ENCODE data around the gene LRRC25.
"Not testable (repeated sequence)": the region's sequence is repeated elsewhere in the genome, so short reads cannot be mapped to it uniquely, and the experiment has no call there.

Gene LRRC25

DNA sequence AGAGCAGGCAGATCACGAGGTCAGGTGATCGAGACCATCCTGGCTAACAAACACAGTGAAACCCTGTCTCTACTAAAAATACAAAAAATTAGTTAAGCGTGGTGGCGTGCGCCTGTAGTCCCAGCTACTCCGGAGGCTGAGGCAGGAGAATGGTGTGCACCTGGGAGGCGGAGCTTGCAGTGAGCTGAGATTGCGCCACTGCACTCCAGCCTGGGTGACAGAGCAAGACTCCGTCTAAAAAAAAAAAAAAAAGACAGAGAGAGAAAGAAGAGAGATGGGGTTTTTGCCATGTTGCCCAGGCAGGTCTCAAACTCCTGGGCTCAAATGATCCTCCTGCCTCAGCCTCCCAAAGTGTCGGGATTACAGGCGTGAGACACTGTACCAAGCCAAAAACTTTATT, 8.3 kb upstream of the LRRC25 start:
- DNase-seq (ENCODE audit: low read depth in 2 of 2): not testable (repeated sequence)

DNA sequence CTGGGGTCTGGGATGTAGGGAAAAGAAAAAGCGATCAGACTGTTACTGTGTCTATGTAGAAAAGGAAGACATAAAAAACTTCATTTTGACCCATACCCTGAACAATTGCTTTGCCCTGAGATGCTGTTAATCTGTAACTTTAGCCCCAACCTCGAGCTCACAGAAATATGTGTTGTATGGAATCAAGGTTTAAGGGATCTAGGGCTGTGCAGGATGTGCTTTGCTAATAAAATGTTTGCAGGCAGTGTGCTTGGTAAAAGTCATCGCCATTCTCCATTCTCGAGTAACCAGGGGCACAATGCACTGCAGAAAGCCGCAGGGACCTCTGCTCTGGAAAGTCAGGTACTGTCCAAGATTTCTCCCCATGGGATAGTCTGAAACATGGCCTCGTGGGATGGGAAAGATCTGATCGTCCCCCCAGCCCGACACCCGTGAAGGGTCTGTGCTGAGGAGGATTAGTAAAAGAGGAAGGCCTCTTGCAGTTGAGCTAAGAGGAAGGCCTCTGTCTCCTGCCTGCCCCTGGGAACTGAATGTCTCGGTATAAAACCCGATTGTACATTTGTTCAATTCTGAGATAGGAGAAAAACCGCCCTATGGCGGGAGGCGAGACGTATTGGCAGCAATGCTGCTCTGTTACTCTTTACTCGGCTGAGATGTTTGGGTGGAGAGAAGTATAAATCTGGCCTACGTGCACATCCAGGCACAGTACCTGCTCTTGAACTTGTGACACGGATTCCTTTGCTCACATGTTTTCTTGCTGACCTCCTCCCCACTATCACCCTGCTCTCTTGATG, 5.2 kb upstream of the LRRC25 start:
- not testable (repeated sequence) for DNase-seq (ENCODE audit: low read depth in 2 of 2)

DNA sequence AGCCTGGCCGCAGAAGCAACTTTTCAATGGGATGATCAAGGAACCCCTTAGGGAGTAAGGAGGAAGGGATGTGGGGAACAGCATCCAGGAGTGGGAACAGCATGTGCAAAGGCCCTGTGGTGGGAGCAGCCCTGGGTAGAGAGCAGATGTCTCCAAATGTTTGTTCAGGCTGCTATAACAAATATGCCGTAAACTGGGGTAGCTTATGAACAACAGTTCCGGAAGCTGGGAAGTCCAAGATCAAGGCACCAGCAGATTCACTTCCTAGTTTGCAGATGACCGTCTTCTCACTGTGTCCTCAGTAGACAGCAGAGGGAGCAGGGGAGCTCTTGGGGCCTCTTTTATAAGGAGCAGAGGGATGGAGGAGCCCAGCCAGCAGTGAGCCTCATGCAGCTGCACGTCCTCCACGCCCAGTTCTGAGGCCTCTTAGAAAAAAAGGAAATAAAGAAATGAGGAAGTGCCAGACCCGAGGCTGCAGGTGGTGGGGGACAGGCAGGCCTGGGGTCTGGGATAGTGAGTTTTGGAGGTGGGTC, 4.2 kb upstream of the LRRC25 start:
- DNase-seq (ENCODE audit: low read depth in 2 of 2): no peak

DNA sequence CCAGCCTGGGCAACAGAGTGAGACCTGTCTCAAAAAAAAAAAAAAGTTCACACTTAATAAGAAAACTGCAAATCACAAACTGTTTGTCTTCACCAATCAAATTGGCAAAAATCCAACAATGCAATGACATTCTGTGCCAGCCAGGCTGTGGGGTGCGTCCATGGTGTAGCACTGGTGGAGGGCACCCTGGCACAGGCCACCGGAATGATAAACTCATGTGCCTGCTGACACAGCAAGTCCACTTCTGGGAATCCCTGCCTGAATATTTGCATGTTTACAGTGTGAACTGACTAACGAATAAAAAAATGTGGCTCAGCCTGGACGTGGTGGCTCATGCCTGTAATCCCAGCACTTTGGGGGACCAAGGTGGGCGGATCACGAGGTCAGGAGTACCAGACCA, 1.6 kb upstream of the LRRC25 start:
- DNase-seq (ENCODE audit: low read depth in 2 of 2): no peak

DNA sequence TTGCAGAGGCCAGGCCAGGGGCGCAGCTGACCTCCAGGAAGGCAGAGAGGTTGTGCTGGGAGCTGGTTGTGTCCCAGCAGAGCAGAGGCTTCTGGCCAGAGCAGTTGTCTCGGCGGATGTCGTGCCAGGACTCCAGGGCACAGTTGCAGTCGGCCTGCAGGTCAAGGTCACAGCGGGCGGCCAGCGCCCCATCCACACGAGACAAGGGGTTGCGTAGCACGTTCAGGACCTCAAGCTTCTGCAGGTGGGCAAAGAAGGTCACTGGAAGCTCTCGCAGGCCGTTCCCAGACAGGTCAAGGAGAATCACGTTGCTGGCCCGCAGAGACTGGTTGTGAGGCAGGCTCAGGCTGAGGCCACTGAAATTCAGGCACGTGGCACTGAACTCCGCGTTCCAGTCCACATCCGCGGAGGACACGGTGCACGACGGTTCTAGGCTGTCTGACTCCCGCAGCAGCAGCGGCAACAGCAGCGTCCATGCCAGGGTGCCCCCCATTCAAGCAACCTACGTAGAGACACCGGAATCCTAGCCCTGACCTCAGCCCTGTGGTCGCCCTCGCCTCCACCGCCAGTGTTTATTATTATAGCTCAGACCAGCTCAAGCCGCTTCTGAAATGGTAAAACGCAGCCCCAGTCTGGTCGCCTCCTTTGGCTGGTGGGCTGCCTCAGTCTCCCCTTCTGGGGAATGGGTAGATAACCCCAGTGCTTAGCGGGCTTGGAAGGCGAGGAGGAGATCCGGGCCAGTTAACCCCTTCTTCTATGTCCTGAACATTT, 766 bp downstream of the LRRC25 start:
- DNase-seq (ENCODE audit: low read depth in 2 of 2): no peak

DNA sequence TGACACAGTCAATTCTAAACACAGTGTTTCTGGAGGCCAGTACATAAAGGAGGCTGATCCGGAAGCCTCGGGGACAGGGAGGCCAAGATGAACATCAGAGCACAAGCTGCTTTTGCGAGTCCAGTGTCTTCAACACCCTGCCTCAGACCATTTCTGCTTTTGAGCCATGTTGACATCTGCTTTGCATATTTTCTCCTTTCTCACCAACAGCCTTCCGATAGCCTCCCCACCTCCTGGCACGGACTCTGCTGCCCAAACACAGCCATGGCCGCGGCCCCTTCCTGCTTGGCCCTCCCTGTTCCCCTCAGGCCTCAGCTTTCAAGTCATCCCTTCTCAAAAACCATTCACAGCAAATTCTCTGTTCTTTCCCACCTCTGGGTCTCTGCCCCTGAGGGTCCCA, 3.6 kb downstream of the LRRC25 start:
- no peak for DNase-seq (ENCODE audit: low read depth in 2 of 2)

DNA sequence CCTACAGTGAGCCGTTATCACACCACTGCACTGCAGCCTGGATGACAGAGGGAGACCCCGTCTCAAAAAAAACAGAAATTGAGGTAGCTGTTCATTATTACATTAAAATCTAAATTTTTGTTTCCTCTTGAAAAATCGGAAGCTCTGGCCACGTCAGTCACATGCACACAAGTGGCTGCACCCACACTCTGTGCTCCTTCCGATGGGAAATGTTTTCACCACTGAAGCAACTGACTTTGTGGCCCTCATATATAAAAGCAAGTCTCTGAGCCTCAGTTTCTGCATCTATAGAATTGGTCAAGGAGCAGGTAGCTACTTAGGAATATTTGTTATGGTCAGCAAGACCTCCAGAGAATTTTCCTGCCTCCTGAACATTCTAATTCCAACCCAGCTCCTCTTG, 4.5 kb downstream of the LRRC25 start:
- no peak for DNase-seq (ENCODE audit: low read depth in 2 of 2)

DNA sequence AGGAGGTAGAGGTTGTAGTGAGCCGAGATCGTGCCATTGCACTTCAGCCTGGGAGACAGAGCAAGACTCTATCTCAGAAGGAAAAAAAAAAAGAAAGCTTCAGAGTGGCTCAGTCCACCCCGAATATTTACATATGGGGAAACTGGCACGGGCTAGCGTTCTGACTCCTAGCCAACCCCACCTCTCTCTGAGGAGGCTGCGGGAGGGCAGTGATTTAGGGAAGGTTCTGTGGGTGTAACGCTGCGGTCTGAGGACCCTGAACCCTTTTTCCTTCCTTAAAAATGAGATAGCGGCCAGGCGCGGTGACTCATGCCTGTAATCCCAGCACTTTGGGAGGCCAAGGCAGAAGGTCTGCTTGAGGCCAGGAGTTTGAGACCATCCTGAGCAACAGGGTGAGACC, 5.0 kb downstream of the LRRC25 start:
- DNase-seq (ENCODE audit: low read depth in 2 of 2): no peak

DNA sequence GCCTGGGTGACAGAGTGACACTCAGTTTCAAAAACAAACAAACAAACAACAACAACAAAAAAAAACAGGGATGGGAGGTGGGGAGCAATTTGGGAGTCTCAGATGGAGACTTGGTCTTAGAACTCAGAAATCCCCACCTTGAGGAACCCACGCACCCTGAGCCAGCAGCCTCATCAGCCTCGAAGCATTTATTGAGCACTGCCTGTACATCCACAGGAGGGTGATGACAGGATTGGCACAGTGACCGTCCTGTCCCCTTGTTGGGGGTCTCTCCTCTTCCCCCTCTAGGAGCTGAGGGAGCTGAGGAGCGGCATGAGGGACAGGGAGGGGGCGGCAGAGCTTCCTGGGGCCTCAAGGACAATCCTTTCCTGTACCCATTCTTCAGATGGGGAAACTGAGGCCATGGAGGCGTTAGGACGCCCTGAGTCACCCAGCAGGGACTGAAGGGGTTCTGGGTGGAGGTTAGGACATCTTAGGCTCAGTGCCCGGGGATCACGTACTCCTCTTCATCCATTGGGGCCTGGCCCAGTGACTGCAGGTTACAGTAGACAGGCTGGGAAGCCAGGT, 5.8 kb downstream of the LRRC25 start:
- no peak for DNase-seq (ENCODE audit: low read depth in 2 of 2)

DNA sequence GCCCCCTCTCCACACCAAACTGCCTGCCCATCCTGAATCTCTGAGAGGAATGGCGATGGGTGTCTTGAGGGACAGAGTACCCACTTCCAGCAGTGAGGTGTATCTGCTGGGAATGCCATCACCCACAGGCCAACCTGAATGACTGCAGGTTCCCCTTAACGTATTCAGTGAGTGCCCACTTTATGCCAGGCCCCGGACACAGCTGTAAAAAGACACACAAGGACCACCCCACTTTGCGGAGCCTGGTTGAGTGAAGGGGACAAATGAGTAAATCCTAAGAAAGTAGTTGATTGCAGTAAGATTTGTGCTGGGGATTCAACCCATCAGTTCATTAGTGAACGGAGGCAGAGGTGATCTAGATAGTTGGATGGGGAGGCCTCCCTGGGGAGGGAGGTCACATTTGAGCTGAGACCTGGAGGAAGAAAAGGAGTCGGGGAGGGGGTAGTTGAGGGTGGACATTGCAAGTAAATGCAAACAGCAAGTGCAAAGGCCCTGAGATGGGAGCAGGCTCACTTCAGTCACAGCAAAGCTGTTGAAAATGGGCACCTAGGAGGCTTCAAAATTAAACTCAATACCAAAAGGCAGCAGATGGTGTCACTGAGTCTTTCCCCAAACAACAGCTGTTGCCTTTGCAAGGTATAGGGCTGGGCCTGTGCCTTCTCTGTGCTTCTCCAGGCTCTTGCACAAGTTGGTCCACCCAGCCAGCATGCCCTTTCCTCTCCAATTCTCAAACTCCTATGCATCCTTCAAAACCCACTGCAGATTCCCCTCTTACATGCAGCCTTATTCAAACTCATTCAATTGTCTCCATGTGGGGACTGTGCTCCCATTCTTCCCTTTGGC, 7.1 kb downstream of the LRRC25 start:
- no peak for DNase-seq (ENCODE audit: low read depth in 2 of 2)

DNA sequence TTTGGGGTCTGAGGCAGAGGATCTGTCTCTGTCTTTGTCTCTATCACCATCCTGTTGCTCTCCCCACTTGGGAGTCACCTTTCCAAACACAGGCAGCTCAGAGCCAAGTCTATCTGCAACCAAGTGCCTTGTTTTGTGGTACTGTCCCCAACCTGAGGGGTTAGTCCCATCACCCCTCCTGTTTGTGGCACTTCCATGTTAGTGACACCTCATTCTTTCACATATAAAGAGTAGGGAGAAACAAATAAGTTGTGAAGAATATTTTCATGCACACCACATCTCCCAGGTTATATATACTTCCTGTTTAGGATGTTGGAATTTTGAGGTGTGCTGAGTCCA, 7.7 kb downstream of the LRRC25 start:
- no peak for DNase-seq (ENCODE audit: low read depth in 2 of 2)

DNA sequence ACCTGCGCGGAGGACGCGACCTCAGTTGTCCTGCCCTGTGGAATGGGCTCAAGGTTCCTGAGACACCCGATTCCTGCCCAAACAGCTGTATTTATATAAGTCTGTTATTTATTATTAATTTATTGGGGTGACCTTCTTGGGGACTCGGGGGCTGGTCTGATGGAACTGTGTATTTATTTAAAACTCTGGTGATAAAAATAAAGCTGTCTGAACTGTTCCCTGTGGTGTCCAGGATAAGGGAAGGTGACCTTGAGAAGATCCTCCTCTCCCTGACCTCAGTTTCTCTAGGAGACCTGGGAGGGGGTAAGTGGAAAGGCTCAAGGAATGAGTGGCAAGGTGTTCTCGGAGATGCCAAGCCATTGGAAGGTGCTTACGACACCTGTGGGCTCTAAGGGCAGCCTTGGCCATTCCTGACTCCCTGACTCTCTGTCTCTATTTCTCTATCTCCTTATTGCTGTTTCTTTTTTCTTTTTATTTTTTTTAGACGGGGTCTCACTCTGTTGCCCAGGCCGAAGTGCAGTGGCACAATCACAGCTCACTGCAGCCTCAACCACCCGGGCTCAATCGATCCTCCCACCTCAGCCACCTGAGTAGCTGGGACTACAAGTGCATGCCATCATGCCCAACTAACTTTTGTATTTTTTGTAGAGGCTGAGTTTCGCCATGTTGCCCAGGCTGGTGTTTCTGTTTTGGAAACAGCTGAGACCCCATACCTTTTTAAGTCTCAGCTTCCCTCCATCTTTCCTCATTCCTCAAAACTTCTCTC, 8.3 kb downstream of the LRRC25 start:
- DNase-seq (ENCODE audit: low read depth in 2 of 2): no peak

DNA sequence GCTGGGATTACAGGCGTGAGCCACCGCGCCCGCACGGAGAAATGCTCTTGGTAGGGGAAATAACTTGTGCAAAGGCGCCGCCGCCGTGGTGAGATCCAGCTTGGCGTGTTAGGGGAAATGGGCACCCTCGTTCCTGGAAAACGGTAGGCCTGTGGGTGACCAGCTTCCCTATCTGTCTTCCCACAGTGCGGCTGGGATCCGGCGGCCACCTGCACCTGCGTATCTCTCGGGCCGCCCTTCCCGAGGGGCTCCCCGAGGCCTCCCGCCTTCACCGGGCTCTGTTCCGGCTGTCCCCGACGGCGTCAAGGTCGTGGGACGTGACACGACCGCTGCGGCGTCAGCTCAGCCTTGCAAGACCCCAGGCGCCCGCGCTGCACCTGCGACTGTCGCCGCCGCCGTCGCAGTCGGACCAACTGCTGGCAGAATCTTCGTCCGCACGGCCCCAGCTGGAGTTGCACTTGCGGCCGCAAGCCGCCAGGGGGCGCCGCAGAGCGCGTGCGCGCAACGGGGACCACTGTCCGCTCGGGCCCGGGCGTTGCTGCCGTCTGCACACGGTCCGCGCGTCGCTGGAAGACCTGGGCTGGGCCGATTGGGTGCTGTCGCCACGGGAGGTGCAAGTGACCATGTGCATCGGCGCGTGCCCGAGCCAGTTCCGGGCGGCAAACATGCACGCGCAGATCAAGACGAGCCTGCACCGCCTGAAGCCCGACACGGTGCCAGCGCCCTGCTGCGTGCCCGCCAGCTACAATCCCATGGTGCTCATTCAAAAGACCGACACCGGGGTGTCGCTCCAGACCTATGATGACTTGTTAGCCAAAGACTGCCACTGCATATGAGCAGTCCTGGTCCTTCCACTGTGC, 9.1 kb downstream of the LRRC25 start:
- DNase-seq (ENCODE audit: low read depth in 2 of 2): peak; percentile 34 to 74

DNA sequence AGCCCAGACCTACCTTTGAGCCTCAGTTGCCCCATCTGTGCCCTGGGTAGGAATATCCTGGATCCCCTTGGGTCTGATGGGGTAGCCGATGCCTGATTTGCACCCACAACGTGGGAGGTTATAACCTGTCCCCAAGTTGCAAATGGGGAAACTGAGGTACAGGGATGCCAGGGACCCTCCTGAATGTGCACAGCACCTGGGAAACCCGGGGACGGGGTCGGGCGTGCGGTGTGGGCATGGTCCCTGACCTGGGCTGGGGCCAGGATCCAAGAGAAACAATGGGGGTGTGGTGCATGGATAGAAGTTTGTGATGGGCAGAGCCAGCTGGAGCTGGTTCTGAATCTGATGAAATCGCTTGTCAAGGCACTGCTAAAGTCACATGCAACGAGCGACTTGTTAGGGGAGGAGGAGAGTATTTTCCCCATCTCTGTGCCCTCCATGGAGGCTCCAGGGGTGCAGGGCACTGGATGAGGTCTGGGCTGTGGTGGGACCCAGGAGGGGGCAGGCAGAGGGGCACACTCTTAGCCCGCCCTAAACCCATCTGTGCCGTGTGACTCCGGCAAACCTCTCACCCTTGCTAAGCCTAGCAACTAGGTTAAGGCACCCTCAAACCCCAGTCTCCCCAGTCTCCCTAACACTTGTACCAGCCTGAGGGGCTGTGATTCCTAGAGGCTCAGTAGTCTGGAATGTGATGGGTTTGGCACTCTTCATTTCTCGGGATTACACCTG, 10.7 kb downstream of the LRRC25 start:
- DNase-seq (ENCODE audit: low read depth in 2 of 2): no peak

DNA sequence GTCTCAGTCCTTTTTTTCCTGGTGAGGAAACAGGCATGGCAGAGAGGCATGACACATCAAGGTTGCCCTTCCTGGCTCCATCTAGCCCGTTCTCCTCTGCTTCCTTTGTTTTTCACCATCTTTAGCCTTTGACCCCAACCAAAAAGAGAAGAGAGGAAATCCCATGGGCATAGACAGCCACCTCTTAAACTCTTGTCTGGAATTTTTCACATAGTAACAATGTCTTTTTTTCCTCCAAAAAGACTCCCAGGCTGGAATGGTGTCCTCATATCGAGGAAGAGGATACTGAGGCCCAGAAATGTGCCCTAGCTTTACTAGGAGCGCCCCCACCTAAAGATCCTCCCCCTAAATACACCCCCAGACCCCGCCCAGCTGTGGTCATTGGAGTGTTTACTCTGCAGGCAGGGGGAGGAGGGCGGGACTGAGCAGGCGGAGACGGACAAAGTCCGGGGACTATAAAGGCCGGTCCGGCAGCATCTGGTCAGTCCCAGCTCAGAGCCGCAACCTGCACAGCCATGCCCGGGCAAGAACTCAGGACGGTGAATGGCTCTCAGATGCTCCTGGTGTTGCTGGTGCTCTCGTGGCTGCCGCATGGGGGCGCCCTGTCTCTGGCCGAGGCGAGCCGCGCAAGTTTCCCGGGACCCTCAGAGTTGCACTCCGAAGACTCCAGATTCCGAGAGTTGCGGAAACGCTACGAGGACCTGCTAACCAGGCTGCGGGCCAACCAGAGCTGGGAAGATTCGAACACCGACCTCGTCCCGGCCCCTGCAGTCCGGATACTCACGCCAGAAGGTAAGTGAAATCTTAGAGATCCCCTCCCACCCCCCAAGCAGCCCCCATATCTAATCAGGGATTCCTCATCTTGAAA, 11.5 kb downstream of the LRRC25 start, which contains the start of gene GDF15:
TSS of gene GDF15 (plus strand) at position 484 of the 868 bp plus-strand sequence. CDS start at position 516, 32 bp downstream.
- no peak for DNase-seq (ENCODE audit: low read depth in 2 of 2)

DNA sequence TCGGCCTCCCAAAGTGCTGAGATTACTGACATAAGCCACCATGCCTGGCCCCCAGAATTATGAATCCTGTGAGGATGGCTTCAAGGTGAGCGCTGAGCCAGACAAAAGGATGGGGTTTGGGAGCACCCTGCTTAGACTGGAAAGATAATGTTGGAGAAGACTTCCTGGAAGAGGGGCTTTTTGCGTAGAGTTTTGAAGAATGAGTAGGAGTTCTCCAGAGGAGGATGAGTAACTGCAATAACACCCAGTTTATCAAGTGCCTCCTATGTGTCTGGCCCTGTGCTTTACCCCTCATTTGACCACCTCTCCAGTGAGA, 12.1 kb downstream of the LRRC25 start:
- no peak for DNase-seq (ENCODE audit: low read depth in 2 of 2)

DNA sequence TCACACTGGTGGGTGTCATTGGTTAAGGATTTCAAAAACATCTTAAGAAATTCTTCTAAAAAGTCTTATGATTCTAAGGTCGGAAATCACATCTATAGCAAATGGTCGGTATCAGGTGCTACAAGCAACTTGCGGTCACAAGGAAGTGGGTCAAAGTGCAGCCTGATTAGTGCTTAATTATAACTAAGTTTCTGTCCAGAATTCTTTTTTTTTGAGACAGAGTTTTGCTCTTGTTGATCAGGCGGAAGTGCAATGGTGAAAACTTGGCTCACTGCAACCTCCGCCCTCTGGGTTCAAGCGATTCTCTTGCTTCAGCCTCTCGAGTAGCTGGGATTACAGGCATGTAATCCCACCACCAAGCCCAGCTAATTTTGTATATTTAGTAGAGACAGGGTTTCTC, 12.6 kb downstream of the LRRC25 start:
- no peak for DNase-seq (ENCODE audit: low read depth in 2 of 2)

DNA sequence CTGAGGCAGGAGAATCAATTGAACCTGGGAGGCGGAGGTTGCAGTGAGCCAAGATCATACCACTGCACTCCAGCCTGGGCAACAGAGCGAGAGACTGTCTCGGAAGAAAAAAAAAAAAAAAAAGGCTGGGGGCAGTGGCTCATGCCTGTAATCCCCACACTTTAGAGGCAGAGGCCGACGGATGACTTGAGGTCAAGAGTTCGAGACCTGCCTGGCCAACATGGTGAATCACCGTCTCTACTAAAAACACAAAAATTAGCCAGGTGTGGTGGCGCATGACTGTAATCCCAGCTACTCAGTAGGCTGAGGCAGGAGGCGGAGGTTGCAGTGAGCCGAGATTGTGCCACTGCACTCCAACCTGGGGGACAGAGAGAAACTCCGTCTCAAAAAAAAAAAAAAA, 13.8 kb downstream of the LRRC25 start:
- not testable (repeated sequence) for DNase-seq (ENCODE audit: low read depth in 2 of 2)

DNA sequence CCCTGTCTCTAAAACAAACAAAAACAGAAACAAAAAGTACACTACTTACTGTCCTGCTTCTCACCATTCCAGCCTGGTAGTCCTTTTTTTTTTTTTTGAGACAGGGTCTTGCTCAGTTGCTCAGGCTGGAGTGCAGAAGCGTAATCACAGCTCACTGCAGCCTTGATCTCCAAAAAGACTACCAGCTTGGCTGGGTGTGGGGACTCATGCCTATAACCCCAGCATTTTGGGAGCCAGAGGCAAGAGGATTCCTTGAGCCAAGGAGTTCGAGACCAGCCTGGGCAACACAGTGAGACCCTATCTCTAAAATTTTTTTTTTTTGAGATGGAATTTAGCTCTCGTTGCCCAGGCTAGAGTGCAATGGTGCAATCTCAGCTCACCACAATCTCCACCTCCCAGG, 16.6 kb downstream of the LRRC25 start:
- DNase-seq (ENCODE audit: low read depth in 2 of 2): no peak

All from stimulated activated CD4-positive, alpha-beta T cell treated with anti-CD3 and anti-CD28 coated beads, Interleukin-1b, Interleukin-23, amount 100 ng/mL, for 1 hour (primary cell).